Karpas-422 (cell line): ENCODE measurements around the gene TAC3. TPM values are rescaled to one million over a fixed set of nuclear protein-coding genes. Genes with fewer than 3 reads are reported as not detected.

Source experiments
- DNase-seq: peaks from one replicate; pipeline ENCODE4 v3.0.0-alpha.2; 2015
- H2AFZ ChIP-seq: fragments of 200-600 bp; sonication (generic); 2 replicates; pipeline ENCODE4 v1.6.1; 2014; ENCODE audit warnings: antibody characterized with exemption, low read length, mixed read lengths
- H3K27ac ChIP-seq: fragments of 200-600 bp; sonication (generic); 2 replicates; pipeline ENCODE4 v1.5.1; 2014; ENCODE audit warnings: mild to moderate bottlenecking, low read length, moderate library complexity
- H3K27me3 ChIP-seq: fragments of 200-600 bp; sonication (generic); 2 replicates; pipeline ENCODE4 v1.6.1; 2014; ENCODE audit warnings: low read length, mixed read lengths
- H3K36me3 ChIP-seq: fragments of 200-600 bp; sonication (generic); 2 replicates; pipeline ENCODE4 v1.6.1; 2014; ENCODE audit warnings: low read length, mixed read lengths; ENCODE audit not compliant: insufficient read depth
- H3K4me1 ChIP-seq: fragments of 200-600 bp; sonication (generic); 2 replicates; pipeline ENCODE4 v1.6.1; 2014; ENCODE audit warnings: mild to moderate bottlenecking, low read length, mixed read lengths
- H3K4me2 ChIP-seq: fragments of 200-600 bp; sonication (generic); 2 replicates; pipeline ENCODE4 v1.6.1; 2014; ENCODE audit warnings: low read length, low read depth, mild to moderate bottlenecking; ENCODE audit not compliant: poor library complexity, severe bottlenecking
- H3K4me3 ChIP-seq: fragments of 200-600 bp; sonication (generic); 2 replicates; pipeline ENCODE4 v1.5.1; 2014; ENCODE audit warnings: mild to moderate bottlenecking, antibody characterized with exemption, low read length, mixed read lengths
- H3K79me2 ChIP-seq: fragments of 200-600 bp; sonication (generic); 2 replicates; pipeline ENCODE4 v1.6.1; 2014; ENCODE audit warnings: mild to moderate bottlenecking, low read length, mixed read lengths
- H3K9ac ChIP-seq: fragments of 200-600 bp; sonication (generic); 2 replicates; pipeline ENCODE4 v1.6.0; 2014; ENCODE audit warnings: low read length
- H3K9me2 ChIP-seq: fragments of 200-600 bp; sonication (generic), shearing (Covaris generic); replicated peaks from 2 replicates; pipeline ENCODE4 v1.6.0; 2014; ENCODE audit warnings: mild to moderate bottlenecking, low read length, moderate library complexity; ENCODE audit not compliant: insufficient read depth
- H3K9me3 ChIP-seq: fragments of 300-700, 200-600 bp; sonication (generic); 2 replicates; pipeline ENCODE4 v1.6.1; 2014; ENCODE audit warnings: low read length, mixed read lengths
- H4K20me1 ChIP-seq: fragments of 200-600 bp; sonication (generic); 2 replicates; pipeline ENCODE4 v1.6.1; 2014; ENCODE audit warnings: mild to moderate bottlenecking, antibody characterized with exemption, low read length, low read depth; ENCODE audit not compliant: insufficient read depth
- total RNA-seq: library from RNA; depleted of rRNA; stranded (reverse); fragments of >200 nt; shearing (Covaris generic); gene quantifications from 2 replicates; pipeline ENCODE4 v1.2.3, GENCODE V29; 2014; ENCODE audit warnings: low replicate concordance

Gene TAC3
- total RNA-seq, 1 experiment from 2014 or later, result not detected

DNA sequence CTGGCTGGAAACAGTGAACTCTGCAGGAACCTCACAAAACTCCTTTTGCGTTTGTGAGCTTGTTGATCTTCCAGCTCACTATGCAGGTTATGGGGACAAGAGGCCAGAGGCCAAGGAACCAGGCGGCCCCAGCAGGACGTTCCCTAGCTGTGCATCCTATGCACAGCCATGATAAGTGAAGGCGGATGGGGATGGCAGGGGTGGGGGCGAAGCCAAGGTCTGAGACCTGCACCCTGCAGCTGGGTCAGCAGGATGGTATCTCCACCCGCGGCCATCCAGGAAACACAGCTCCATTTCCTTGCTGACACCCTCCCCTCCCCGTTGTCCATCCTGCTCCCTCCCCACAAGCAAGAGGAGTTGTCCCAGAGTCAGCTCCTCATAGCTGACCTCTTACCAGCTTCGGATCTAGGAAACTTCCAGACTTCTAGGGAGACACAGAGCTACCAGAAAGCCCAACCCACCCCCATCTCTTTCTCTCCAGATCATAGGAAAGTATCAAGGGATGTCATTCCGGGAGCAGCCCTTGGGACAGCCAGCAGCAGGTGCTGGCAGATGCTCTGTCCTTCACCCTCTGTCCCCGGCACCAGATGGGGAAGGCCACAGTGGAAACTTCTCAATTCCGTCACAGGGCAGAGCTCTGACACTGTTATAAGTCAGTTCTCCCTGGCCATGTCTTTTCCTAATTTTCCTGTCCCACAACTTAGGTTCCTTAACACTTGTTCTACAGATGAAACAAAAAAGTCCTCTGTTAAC is 19.4 kb downstream of the TAC3 start:
- Histone ChIP-seq H3K9ac (no peak overlapping the region), H3K4me1 (no peaks in the 10 kb centered on the region)

DNA sequence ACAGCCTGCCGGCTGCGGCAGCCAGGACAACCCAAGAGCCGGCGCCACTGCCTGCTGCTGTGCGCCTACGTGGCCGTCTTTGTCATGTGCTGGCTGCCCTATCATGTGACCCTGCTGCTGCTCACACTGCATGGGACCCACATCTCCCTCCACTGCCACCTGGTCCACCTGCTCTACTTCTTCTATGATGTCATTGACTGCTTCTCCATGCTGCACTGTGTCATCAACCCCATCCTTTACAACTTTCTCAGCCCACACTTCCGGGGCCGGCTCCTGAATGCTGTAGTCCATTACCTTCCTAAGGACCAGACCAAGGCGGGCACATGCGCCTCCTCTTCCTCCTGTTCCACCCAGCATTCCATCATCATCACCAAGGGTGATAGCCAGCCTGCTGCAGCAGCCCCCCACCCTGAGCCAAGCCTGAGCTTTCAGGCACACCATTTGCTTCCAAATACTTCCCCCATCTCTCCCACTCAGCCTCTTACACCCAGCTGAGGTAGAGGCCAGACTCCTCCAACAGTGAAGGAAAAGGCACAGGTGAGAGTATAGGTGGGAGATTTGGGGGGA is 20.3 kb downstream of the TAC3 start:
- no peak overlapping the region for H3K9ac ChIP-seq
- peaks cover 12% of the 10 kb centered on the region; the same call in 1 of the 2 replicates for H3K79me2 ChIP-seq
- no peak overlapping the region for H3K27ac ChIP-seq
- no peaks in the 10 kb centered on the region for H3K9me3 ChIP-seq
- no peak for DNase-seq
- H3K9me2 ChIP-seq, result no peaks in the 10 kb centered on the region
- H3K4me1 ChIP-seq, result no peaks in the 10 kb centered on the region
- H2AFZ ChIP-seq, result no peak overlapping the region
- H3K27me3 ChIP-seq, result no peaks in the 10 kb centered on the region
- peaks cover 14% of the 10 kb centered on the region for H4K20me1 ChIP-seq
- no peak overlapping the region for H3K4me3 ChIP-seq
- no peak overlapping the region for H3K4me2 ChIP-seq
- H3K36me3 ChIP-seq, result peaks cover 16% of the 10 kb centered on the region; the same call in 1 of the 2 replicates

More for the DNA sequence above, 19.4 kb downstream of the TAC3 start:
- DNase-seq, result no peak
- Histone ChIP-seq H3K9me3 (no peaks in the 10 kb centered on the region), H3K4me3 (no peak overlapping the region), H3K79me2 (peaks cover 22% of the 10 kb centered on the region), H4K20me1 (peaks cover 20% of the 10 kb centered on the region), H3K36me3 (peaks cover 17% of the 10 kb centered on the region; the same call in 1 of the 2 replicates), H2AFZ (no peak overlapping the region), H3K27ac (no peak overlapping the region), H3K4me2 (no peak overlapping the region), H3K27me3 (no peaks in the 10 kb centered on the region), H3K9me2 (no peaks in the 10 kb centered on the region)

DNA sequence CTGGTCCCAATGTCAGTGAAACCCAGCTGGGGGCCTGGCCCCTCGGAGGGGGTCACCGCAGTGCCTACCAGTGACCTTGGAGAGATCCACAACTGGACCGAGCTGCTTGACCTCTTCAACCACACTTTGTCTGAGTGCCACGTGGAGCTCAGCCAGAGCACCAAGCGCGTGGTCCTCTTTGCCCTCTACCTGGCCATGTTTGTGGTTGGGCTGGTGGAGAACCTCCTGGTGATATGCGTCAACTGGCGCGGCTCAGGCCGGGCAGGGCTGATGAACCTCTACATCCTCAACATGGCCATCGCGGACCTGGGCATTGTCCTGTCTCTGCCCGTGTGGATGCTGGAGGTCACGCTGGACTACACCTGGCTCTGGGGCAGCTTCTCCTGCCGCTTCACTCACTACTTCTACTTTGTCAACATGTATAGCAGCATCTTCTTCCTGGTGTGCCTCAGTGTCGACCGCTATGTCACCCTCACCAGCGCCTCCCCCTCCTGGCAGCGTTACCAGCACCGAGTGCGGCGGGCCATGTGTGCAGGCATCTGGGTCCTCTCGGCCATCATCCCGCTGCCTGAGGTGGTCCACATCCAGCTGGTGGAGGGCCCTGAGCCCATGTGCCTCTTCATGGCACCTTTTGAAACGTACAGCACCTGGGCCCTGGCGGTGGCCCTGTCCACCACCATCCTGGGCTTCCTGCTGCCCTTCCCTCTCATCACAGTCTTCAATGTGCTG is 21.0 kb downstream of the TAC3 start:
- H4K20me1 ChIP-seq, result peaks cover 8% of the 10 kb centered on the region; the same call in 1 of the 2 replicates
- no peaks in the 10 kb centered on the region for H3K4me1 ChIP-seq
- H2AFZ ChIP-seq, result no peak overlapping the region
- H3K27me3 ChIP-seq, result no peaks in the 10 kb centered on the region
- no peaks in the 10 kb centered on the region for H3K9me2 ChIP-seq
- H3K79me2 ChIP-seq, result peaks cover 6% of the 10 kb centered on the region; the same call in 1 of the 2 replicates
- H3K9ac ChIP-seq, result no peak overlapping the region
- no peak for DNase-seq
- H3K4me3 ChIP-seq, result no peak overlapping the region
- H3K4me2 ChIP-seq, result no peak overlapping the region
- no peak overlapping the region for H3K27ac ChIP-seq
- peaks cover 9% of the 10 kb centered on the region; the same call in 1 of the 2 replicates for H3K36me3 ChIP-seq
- no peaks in the 10 kb centered on the region for H3K9me3 ChIP-seq

DNA sequence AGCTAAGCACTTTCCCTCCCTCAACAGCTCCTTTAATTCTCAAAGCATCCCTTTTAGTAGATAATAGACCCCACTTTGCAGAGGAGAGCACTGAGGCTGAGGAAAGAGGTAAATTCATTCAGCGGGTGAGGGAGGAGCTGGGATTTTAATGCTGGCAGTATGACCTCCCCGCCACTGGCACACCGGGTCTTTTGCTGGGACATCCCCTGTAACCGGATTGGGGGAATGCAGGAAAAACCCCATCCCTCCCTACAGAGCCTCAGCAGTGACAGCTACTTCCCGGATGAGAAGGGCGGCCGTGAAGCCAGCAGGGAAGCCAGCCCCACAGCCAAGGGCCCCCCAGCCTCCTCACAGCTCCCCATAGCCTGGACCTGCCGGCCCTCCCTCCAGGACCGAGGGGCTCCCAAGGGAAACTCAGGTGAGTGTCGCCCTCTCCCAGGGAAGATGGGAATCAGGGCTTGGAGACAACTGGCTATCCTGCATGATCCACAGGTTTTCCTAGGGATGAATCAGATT is 22.0 kb downstream of the TAC3 start:
- H3K36me3 ChIP-seq, result no peaks in the 10 kb centered on the region
- no peaks in the 10 kb centered on the region for H3K9me3 ChIP-seq
- no peak overlapping the region for H3K9ac ChIP-seq
- no peak overlapping the region for H3K27ac ChIP-seq
- H2AFZ ChIP-seq, result no peak overlapping the region
- H3K79me2 ChIP-seq, result no peaks in the 10 kb centered on the region
- no peaks in the 10 kb centered on the region for H3K27me3 ChIP-seq
- H3K9me2 ChIP-seq, result no peaks in the 10 kb centered on the region
- H4K20me1 ChIP-seq, result 0 out of 2 replicates have a peak, but pooled peaks cover 4% of the 10 kb centered on the region
- no peak overlapping the region for H3K4me2 ChIP-seq
- H3K4me1 ChIP-seq, result no peaks in the 10 kb centered on the region
- DNase-seq, result no peak
- H3K4me3 ChIP-seq, result no peak overlapping the region

DNA sequence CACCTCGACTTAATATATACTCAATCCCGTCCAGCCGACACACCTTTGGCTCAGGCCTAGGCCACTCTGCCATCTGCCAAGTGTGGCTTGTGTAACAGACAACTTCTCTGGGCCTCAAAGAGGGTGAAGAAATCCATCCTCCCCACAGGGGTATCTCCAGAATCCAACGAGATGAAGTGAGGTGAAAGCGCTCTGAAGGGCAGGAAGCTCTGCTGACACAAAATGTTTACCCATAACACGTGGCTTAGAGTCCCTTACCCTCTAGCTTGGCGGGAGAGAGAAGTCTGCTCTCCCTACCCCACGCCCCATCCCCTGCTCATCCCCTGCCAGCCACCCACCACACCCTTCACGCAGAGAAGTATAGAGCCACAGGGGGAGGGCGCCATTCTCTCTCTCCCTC is 23.0 kb downstream of the TAC3 start:
- Histone ChIP-seq H3K79me2 (no peaks in the 10 kb centered on the region), H2AFZ (no peak overlapping the region), H4K20me1 (0 out of 2 replicates have a peak, but pooled peaks cover 4% of the 10 kb centered on the region), H3K9me2 (no peaks in the 10 kb centered on the region), H3K27ac (no peak overlapping the region), H3K4me1 (peaks cover 2% of the 10 kb centered on the region), H3K27me3 (no peaks in the 10 kb centered on the region), H3K9me3 (no peaks in the 10 kb centered on the region), H3K4me3 (no peak overlapping the region), H3K36me3 (no peaks in the 10 kb centered on the region), H3K9ac (no peak overlapping the region), H3K4me2 (no peak overlapping the region)
- no peak for DNase-seq

DNA sequence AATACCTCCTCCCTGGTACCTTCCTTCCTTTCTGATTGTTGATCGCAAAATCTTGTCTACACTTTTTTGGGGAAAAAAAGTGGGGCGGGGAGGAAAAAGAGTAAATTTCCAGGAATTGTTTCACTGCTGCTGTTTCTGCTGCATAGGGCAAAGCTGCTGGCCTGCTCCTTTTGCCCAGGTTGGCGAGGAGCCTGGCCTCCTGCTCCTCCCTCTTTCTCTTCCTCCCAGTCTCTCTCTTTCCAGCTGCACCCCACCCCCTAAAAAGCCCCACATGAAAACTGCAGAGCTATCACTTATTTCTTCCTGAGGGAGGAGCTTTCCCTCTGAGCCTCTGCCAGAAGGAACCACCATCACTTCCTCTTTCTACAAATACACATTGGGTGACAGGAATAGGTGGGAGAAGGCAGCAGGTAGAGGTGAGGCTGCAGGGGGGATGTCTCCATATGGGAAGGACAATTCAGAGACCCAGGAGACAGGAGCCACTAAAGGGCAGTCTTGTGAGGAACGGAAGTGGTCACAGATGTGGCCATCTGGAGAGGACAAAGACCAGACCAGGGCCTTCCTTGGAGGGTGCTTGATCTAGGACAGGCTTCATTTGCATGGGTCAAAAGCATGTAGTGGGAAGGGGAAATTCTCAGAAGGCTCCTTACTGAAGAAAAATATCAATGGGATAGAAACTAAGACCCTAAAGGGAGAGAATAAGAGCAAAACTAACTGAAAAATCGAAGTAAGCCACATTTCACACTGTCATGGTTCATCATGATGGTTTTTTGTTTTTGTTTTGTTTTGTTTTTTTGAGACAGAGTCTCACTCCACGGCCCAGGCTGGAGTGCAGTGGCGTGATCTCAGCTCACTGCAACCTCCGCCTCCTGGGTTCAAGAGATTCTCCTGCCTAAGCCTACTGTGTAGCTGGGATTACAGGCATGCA is 24.7 kb downstream of the TAC3 start:
- Histone ChIP-seq H4K20me1 (no peaks in the 10 kb centered on the region), H3K9me2 (no peaks in the 10 kb centered on the region), H3K27ac (no peak overlapping the region), H3K27me3 (no peaks in the 10 kb centered on the region), H3K4me2 (no peak overlapping the region), H3K36me3 (no peaks in the 10 kb centered on the region), H3K9ac (no peak overlapping the region), H3K79me2 (no peaks in the 10 kb centered on the region), H3K4me3 (no peak overlapping the region), H3K4me1 (peaks cover 7% of the 10 kb centered on the region), H2AFZ (no peak overlapping the region), H3K9me3 (no peaks in the 10 kb centered on the region)
- DNase-seq, result no peak

DNA sequence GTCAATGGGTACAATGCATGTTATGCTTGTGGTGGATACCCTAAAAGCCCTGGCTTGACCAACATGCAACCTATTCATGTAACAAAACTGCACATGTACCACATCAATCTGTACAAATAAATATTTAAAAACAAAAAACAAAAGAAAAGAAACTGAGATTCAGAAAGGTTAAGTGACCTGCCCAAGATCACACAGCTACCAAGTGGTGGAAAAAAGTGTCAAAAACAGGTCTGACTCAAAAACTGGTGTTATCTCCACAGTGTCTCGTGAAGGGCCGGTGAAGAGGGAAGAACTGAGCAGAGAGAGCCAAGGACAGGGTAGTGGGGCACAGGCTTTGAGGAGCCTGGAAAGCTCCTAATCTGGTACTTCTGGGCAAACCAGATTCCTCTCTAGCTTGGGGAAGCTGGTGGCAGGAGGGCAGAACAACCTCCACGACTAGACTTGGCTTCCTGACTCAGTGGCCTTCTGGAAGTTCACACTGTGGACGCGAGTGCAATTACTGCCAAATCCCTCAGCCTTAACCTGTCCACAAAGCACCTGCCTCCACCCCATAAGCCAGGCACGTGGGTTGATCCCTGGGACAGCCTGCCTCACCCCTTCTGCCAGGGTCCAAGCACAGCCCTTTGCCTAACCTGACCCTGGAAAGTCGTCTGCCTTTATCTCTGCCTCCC is 25.5 kb downstream of the TAC3 start:
- Histone ChIP-seq H3K9me3 (no peaks in the 10 kb centered on the region), H3K4me2 (no peak overlapping the region), H3K27me3 (no peaks in the 10 kb centered on the region), H3K4me1 (peaks cover 7% of the 10 kb centered on the region), H3K27ac (no peak overlapping the region), H3K36me3 (no peaks in the 10 kb centered on the region), H3K9ac (no peak overlapping the region), H3K4me3 (no peak overlapping the region), H3K79me2 (no peaks in the 10 kb centered on the region), H3K9me2 (no peaks in the 10 kb centered on the region), H4K20me1 (no peaks in the 10 kb centered on the region), H2AFZ (no peak overlapping the region)
- DNase-seq, result no peak
